PC-9 (cell line): ENCODE data around the gene TTLL7. TPM values are rescaled to one million over a fixed set of nuclear protein-coding genes. Genes with fewer than 3 reads are reported as not detected.

ENCODE experiments used
- BruUV-seq: library from RNA; stranded (reverse); fragments of 400-500 nt; replicated peaks from 2 replicates; lab custom pipeline; 2021; lab: Mats Ljungman, UMichigan
- CTCF ChIA-PET: fragments of 300-600 bp; sonication (Branson Sonifier 250); formaldehyde crosslinking; loops from one replicate; lab custom pipeline; 2022; ENCODE audit warnings: antibody characterized with exemption; lab: Charles Lee
- POLR2A ChIA-PET: fragments of 300-600 bp; sonication (Branson Sonifier 250); formaldehyde crosslinking; loops from one replicate; lab custom pipeline; 2022; ENCODE audit warnings: antibody characterized with exemption; ENCODE audit not compliant: unreplicated experiment; lab: Charles Lee
- DNase-seq, 2 experiments: peaks; one replicate each; pipeline versions ENCODE4 v3.0.0 to v3.0.0-alpha.2; 2015 to 2022; ENCODE audit warnings: mixed read lengths in 1 of 2
- H2AFZ ChIP-seq: fragments of 200-600 bp; sonication (generic); 2 replicates; pipeline ENCODE4 v1.8.1; 2017; ENCODE audit warnings: antibody characterized with exemption
- H3F3A ChIP-seq: fragments of 200-600 bp; sonication (generic); 2 replicates; pipeline ENCODE4 v1.8.1; 2017; ENCODE audit warnings: antibody characterized with exemption, mild to moderate bottlenecking, low read depth; ENCODE audit not compliant: insufficient read depth
- H3K27ac ChIP-seq: fragments of 200-600 bp; sonication (generic); 2 replicates; pipeline ENCODE4 v1.6.1; 2016; ENCODE audit warnings: mixed run types
- H3K27me3 ChIP-seq: fragments of 200-600 bp; sonication (generic); 2 replicates; pipeline ENCODE4 v1.6.1; 2016; ENCODE audit warnings: low read depth, mixed run types; ENCODE audit not compliant: insufficient read depth
- H3K36me3 ChIP-seq: fragments of 200-600 bp; sonication (generic); 2 replicates; pipeline ENCODE4 v1.6.1; 2016; ENCODE audit warnings: low read depth, mixed run types
- H3K4me1 ChIP-seq: fragments of 200-600 bp; sonication (generic); replicated peaks from 2 replicates; pipeline ENCODE4 v1.6.1; 2016; ENCODE audit warnings: mixed run types; ENCODE audit not compliant: insufficient read depth
- H3K4me2 ChIP-seq: fragments of 200-600 bp; sonication (generic); 2 replicates; pipeline ENCODE4 v1.6.1; 2017; ENCODE audit warnings: mixed run types
- H3K4me3 ChIP-seq: fragments of 200-600 bp; sonication (generic); 2 replicates; pipeline ENCODE4 v1.6.1; 2016; ENCODE audit warnings: mixed run types
- H3K79me2 ChIP-seq: fragments of 200-600 bp; sonication (generic); 2 replicates; pipeline ENCODE4 v1.6.1; 2017; ENCODE audit warnings: low read depth, mixed run types
- H3K9me2 ChIP-seq: fragments of 200-600 bp; sonication (generic); 2 replicates; pipeline ENCODE4 v1.8.1; 2017; ENCODE audit warnings: mild to moderate bottlenecking; ENCODE audit not compliant: insufficient read depth
- H3K9me3 ChIP-seq: fragments of 200-600 bp; sonication (generic); 2 replicates; pipeline ENCODE4 v1.8.1; 2016; ENCODE audit warnings: low read depth; ENCODE audit not compliant: insufficient read depth
- H4K20me1 ChIP-seq: fragments of 200-600 bp; sonication (generic); 2 replicates; pipeline ENCODE4 v1.8.1; 2017; ENCODE audit not compliant: insufficient read depth
- CTCF ChIP-seq: fragments of 200-600 bp; sonication (generic); conservative IDR thresholded peaks from 2 replicates; pipeline ENCODE4 v1.6.1; 2017; ENCODE audit warnings: mixed run types, antibody characterized with exemption, mild to moderate bottlenecking, moderate library complexity
- EZH2 ChIP-seq: fragments of 200-600 bp; sonication (generic); IDR thresholded peaks from 2 replicates; pipeline ENCODE4 v1.8.0; 2017; ENCODE audit warnings: antibody characterized with exemption, low read depth
- intact Hi-C: fragments of 100-400 bp; cut with micrococcal nuclease; formaldehyde crosslinking; loops from one replicate; pipeline ENCODE4 v1.10.0; 2022; ENCODE audit not compliant: unreplicated experiment
- total RNA-seq: library from RNA; stranded (reverse); gene quantifications from 2 replicates; pipeline ENCODE4 v1.2.3, GENCODE V29; 2021

The TTLL7 gene
- total RNA-seq, 1 experiment from 2014 or later = 4.1 TPM

- Histone ChIP-seq H3K4me3 (no peak overlapping the region), H3K27ac (no peak overlapping the region), H2AFZ (no peak overlapping the region), H3K4me1 (no peaks in the 10 kb centered on the region), H3K4me2 (no peak overlapping the region), H3K27me3 (no peaks in the 10 kb centered on the region), H3K9me3 (no peaks in the 10 kb centered on the region), H3K36me3 (no peaks in the 10 kb centered on the region), H3K79me2 (no peaks in the 10 kb centered on the region), H4K20me1 (no peaks in the 10 kb centered on the region), H3K9me2 (no peaks in the 10 kb centered on the region), H3F3A (no peaks in the 10 kb centered on the region)
- no peak for TF ChIP-seq CTCF
- TF ChIP-seq EZH2 = no peak
- no TSS peak for BruUV-seq
- DNase-seq = no peak
- intact Hi-C loops = no loop called here
- CTCF ChIA-PET = no interaction called here
- POLR2A ChIA-PET = no interaction called here
Measured at GRCh38 chr1:84008631-84009030, 9.7 kb upstream of the TTLL7 start.

- ChIA-PET CTCF (no interaction called here), POLR2A (no interaction called here)
- Histone ChIP-seq H3K4me3 (no peak overlapping the region), H3F3A (no peaks in the 10 kb centered on the region), H3K79me2 (no peaks in the 10 kb centered on the region), H3K9me3 (no peaks in the 10 kb centered on the region), H3K27me3 (no peaks in the 10 kb centered on the region), H3K4me1 (no peaks in the 10 kb centered on the region), H2AFZ (no peak overlapping the region), H3K36me3 (no peaks in the 10 kb centered on the region), H3K9me2 (no peaks in the 10 kb centered on the region), H3K4me2 (no peak overlapping the region), H3K27ac (no peak overlapping the region), H4K20me1 (no peaks in the 10 kb centered on the region)
- TF ChIP-seq CTCF (no peak), EZH2 (no peak)
- no peak for DNase-seq
- BruUV-seq = no TSS peak
- intact Hi-C loops = no loop called here
Measured at GRCh38 chr1:84006591-84006990, 7.7 kb upstream of the TTLL7 start.

- Histone ChIP-seq H3F3A (no peaks in the 10 kb centered on the region), H3K36me3 (no peaks in the 10 kb centered on the region), H3K9me2 (no peaks in the 10 kb centered on the region), H3K4me3 (no peak overlapping the region), H2AFZ (no peak overlapping the region), H3K79me2 (no peaks in the 10 kb centered on the region), H3K9me3 (no peaks in the 10 kb centered on the region), H3K27ac (no peak overlapping the region), H3K4me1 (peaks cover 5% of the 10 kb centered on the region), H3K4me2 (no peak overlapping the region), H3K27me3 (no peaks in the 10 kb centered on the region), H4K20me1 (no peaks in the 10 kb centered on the region)
- TF ChIP-seq CTCF = no peak
- TF ChIP-seq EZH2 = no peak
- CTCF ChIA-PET = no interaction called here
- intact Hi-C loops = no loop called here
- no TSS peak for BruUV-seq
- DNase-seq = no peak
- POLR2A ChIA-PET = interaction anchor here (0.7 kb wide), 1 partner anchor 145 kb away, joined by 4 read pairs; no protein-coding TSS in a partner anchor
Measured at GRCh38 chr1:84001501-84001900, 2.6 kb upstream of the TTLL7 start.
